AG08396 (cell line): ENCODE measurements around the gene ATP1A2.

Experiments
- DNase-seq: peaks from one replicate; pipeline ENCODE4 v3.0.0; 2012; ENCODE audit warnings: low spot score, mixed read lengths

The ATP1A2 gene

GRCh38 chr1:160146107-160146506 lies 30.5 kb downstream of the ATP1A2 start:
- no peak for DNase-seq

DNA sequence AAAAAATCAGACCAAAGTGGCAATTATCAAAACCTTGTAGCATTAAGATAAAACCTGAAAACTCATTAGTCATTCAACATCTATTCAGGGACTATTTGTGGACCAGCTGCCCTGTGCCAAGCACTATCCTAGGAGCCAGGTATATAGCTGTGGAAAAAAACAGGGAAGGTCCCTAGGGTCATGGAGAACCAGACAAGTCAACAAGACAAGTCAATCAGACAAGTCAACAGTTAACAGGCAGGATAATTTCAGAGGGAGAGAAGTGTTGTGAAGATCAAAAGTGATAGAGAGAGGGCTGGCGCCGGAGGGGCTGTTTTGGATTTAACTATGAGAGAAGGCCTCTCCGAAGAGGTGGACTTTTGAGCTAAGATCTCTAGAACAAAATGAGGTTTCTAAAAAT lies 32.6 kb downstream of the ATP1A2 start:
- DNase-seq: no peak

DNA sequence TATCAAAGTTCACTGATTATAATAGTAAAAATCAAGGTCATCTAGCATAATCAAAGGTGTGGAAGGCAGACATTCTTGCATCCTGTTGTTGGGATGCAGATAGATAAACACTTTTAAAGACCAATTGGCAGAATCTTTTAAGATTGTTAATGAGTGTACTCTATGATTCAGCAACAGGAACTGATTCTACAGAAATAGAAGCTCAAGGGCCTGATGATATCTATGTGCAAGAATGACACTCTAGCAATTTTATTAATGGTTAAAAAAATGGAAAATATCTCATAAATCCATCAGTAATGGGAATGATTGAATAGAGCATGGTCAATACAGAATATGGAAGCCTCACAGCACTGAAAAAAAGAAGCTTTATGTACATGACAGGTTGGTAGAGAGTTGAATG lies 33.7 kb downstream of the ATP1A2 start:
- DNase-seq: no peak

GRCh38 chr1:160149716-160150115 lies 34.2 kb downstream of the ATP1A2 start:
- peak; percentile 29 for DNase-seq

DNA sequence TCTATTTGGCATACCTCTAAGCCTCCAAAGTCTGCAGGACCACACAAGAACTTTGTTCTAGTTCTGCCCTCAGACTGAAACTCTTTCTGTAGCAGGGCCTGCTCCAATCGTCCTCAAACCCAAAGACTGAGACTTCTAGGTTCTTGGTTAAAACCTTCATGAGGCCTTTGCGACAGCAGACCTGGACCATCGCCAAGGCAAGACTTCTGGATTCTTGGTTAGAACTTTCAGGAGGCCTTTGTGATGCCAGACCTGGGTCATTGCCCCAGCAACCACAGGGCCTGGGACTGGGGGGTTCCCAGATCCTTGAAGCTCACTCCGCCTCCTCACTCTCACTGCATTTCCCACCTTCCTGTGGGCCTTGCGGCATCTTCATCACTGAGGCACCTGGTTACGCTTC lies 35.7 kb downstream of the ATP1A2 start, which contains the start of gene ATP1A4:
Gene ATP1A4, plus strand, starts transcription at position 301 of the 400 bp plus-strand sequence. CDS start 438 bp downstream, outside the sequence.
- DNase-seq: no peak

- no peak for DNase-seq
Observed at GRCh38 chr1:160154790-160155189, 39.2 kb downstream of the ATP1A2 start.

DNA sequence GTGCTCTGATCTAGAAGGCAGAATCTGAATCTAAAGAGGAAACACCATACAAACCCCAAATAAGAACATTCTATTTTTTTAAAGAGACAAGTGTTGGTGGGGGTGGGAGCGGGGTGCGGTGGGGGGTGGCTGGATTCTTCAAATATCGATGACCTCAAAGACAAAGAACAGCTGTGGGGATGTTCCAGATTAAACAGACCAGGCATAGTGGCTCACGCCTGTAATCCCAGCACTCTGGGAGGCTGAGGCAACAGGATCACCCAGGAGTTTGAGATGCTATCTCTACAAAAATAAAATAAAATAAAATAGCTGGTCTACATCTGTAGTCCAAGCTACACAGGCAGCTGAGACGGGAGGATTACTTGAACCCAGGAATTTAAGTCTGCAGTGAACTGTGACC lies 40.8 kb downstream of the ATP1A2 start:
- no peak for DNase-seq

GRCh38 chr1:160157174-160157573 lies 41.6 kb downstream of the ATP1A2 start:
- no peak for DNase-seq

DNA sequence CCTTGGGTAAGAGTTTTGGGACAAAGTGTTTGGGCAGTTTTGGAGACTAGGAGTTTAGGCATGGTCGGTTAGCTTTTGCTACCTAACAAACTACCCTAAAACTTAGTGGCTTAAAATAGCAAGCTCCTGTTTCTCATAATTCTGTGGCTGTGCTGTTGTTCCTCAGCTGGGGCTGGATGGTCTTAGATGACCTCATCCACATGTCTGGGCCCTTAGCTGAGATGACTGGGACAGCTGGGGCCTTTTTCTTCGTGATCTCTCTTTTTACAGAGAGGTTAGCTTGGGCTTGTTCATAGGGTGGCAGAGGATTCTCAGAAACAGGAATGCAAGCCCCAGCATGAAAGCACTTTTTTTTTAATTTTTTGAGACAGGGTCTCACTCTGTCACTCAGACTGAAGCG lies 42.5 kb downstream of the ATP1A2 start:
- DNase-seq: no peak

DNA sequence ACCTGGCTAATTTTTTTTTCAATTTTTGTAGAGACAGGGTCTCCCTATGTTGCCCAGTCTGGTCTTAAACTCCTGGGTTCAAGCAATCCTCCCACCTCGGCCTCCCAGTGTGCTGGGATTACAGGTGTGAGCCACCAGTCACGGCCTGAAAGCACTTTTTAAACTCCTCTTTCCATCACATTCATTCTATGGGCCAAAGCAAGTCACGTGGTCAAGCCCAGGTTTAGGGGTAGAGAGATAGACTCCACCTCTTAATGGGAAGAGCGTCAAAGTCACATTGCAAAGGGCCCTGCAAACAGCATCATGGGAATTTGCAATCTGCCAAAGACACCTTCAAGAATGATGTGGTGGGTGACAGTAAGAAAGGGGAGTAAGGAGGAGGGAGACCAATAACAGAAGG lies 43.0 kb downstream of the ATP1A2 start:
- no peak for DNase-seq

- no peak for DNase-seq
Observed at GRCh38 chr1:160159846-160160245, 44.3 kb downstream of the ATP1A2 start.

GRCh38 chr1:160161965-160162705 lies 46.6 kb downstream of the ATP1A2 start:
- DNase-seq: peak; percentile 29

DNA sequence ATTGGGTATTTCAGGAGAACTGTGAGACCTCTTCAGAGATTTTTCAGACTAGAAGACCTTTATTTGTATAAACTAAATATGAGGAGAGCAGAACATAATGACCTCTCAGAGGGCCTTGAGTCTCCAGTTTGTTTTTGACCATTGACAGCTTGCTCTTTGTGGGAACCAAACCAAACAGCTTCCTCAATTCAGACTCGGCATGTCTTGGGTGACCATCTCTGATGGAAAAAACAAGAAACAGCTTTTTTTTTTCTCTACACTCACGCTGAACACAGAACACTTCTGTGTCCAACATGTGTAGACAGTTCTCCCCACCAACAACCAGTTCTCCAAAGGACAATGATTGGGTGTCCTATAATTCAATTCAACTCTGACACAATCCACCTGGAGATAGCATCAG lies 47.4 kb downstream of the ATP1A2 start:
- DNase-seq: no peak

DNA sequence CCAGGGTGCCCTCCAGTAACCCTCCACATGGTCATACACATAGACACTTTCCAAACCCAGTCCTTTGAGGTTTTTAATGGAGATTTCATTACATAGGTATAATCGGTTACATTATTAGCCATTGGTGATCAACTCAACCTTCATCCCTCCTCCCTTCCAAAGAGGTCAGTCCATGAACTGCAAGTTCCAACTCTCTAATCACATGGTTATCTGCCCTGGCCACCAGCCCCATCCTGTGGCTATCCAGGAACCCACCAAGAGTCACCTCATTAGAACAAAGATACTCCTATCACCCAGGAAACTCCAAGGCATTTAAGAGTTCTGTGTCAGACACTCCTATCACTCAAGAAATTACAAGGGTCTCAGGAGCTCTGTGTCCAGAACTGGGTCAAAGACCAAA lies 48.1 kb downstream of the ATP1A2 start:
- no peak for DNase-seq

GRCh38 chr1:160164121-160164520 lies 48.6 kb downstream of the ATP1A2 start:
- DNase-seq: no peak

DNA sequence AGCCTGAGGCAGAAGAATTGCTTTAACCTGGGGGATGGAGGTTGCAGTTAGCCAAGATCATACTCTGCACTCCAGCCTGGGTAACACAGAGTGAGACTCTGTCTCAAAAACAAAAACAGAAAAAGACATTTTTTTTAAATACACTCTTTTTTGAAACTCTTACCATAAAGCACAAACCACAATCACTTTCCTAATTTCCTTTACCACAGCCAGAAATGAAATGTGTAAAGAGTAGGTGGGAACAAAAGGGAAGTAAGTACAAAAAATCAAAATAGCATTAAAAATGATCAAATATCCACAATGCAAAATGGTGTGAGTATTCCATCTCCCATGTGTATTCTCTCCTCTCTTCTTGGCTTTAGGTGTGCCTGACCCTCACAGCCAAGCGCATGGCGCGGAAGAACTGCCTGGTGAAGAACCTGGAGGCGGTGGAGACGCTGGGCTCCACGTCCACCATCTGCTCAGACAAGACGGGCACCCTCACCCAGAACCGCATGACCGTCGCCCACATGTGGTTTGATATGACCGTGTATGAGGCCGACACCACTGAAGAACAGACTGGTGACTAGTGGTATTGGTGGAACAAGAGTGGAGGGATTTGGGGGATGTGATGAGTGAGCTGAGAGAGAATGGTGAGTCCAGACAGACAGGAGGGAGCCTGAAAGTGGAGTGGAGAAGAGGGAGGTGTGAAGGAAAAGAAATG lies 50.8 kb downstream of the ATP1A2 start:
- no peak for DNase-seq

GRCh38 chr1:160167056-160167455 lies 51.5 kb downstream of the ATP1A2 start:
- DNase-seq: no peak

DNA sequence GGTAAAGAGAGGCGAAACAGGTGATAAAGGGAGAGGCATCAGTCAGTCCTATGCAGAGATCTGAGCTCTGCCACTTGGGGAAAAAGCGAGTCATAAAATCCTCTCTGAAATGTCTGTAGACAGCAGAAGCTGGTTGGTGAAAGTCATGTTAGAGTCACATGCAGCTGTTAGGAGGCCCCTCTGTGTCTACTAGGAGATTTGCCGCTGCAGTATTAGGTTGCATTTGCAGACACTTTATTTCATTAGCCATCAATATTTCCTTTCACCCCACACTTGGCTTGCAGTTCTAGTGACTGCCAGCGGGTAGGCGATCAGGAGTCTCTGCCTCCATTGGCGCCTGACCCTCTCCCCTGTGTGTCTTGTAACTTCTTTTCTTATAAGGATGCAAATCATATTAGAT lies 52.0 kb downstream of the ATP1A2 start:
- DNase-seq: no peak

- DNase-seq: no peak
Observed at GRCh38 chr1:160168016-160168415, 52.5 kb downstream of the ATP1A2 start.

DNA sequence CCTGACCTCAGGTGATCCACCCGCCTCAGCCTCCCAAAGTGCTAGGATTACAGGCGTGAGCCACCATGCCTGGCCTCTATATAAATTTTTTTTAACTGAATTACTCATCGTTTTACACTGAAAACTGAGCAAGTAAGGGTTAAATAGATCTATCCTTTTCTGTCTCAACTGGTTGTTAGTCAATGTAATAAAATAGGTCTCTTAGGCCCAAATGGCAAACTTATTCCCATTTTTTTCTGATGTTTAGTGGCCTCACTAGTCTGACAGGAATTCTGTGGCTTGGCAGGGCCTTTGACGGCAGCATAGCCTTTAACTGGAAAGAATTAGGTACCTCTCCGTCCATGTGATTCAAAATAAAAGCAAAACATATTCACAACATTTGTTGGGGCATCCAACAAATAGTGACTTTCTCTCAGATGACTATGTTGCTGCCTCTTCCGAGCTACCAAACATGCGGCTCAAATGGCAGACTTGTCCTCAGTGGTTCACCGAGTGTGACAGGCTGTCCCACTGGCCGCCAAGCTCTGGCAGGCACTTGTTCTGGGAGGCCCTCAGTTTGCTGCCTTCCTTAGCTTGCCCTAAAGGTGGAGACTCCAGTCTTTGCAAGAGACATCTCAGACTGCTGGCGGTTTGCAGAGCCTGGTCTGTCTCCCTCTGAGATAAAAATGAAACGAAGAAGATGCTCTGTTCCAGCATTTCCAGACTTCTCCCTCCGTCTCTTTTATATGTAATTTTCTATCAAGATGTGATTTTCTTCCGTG lies 53.2 kb downstream of the ATP1A2 start:
- no peak for DNase-seq

- no peak for DNase-seq
Observed at GRCh38 chr1:160169553-160170399, 54.2 kb downstream of the ATP1A2 start.

DNA sequence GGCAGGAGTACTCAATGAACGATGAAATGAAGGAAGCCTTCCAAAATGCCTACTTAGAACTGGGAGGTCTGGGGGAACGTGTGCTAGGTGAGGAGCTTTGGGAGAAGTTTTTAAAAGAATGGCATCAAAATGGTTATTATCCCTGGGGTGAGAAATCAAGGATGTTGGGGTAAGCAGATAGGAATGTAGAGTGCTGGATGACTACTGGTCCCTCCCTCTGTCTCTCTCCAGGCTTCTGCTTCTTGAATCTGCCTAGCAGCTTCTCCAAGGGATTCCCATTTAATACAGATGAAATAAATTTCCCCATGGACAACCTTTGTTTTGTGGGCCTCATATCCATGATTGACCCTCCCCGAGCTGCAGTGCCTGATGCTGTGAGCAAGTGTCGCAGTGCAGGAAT lies 55.8 kb downstream of the ATP1A2 start:
- peak; percentile 56 for DNase-seq
